IMR-90 (cell line): Measurements from ENCODE around the gene TEX13B. TPM values are rescaled to one million over a fixed set of nuclear protein-coding genes. Genes with fewer than 3 reads are reported as not detected.

Experiments
- ATAC-seq: fragments of 200-7000 bp; cut with Tn5 transposase; 2 replicates; pipeline ENCODE4 v1.9.1; 2020; ENCODE audit warnings: low read depth, mild to moderate bottlenecking, moderate library complexity
- BruUV-seq: library from RNA; stranded (reverse); fragments of 400-500 nt; replicated peaks from 2 replicates; lab custom pipeline; 2021; lab: Mats Ljungman, UMichigan
- CTCF ChIA-PET: fragments of 300-600 bp; formaldehyde crosslinking; extraction: SDS; loops from one replicate; lab custom pipeline; 2021; ENCODE audit warnings: antibody characterized with exemption; lab: Yijun Ruan, JAX
- POLR2A ChIA-PET: fragments of 300-600 bp; sonication (Branson Sonifier 250); formaldehyde crosslinking; loops from one replicate; lab custom pipeline; 2022; ENCODE audit warnings: antibody characterized with exemption; ENCODE audit not compliant: unreplicated experiment; lab: Charles Lee
- DNase-seq: peaks from one replicate; pipeline ENCODE4 v3.0.0; 2013
- H2AFZ ChIP-seq: replicated peaks from 2 replicates; pipeline ENCODE3; 2013; ENCODE audit warnings: low read length, mild to moderate bottlenecking; ENCODE audit not compliant: poor library complexity
- H2AK5ac ChIP-seq: 2 replicates; pipeline ENCODE4 v1.6.1; 2013; ENCODE audit warnings: low read depth, low read length, inconsistent platforms
- H2AK9ac ChIP-seq: replicated peaks from 2 replicates; pipeline ENCODE3; 2013; ENCODE audit warnings: mild to moderate bottlenecking, low read depth, low read length, moderate library complexity; ENCODE audit not compliant: poor library complexity
- H2BK120ac ChIP-seq: 2 replicates; pipeline ENCODE4 v1.6.1; 2013; ENCODE audit warnings: low read depth, low read length, inconsistent platforms
- H2BK15ac ChIP-seq: 3 replicates; pipeline ENCODE4 v1.6.1; 2013; ENCODE audit warnings: low read depth, low read length, inconsistent platforms
- H2BK20ac ChIP-seq: 2 replicates; pipeline ENCODE4 v1.6.1; 2013; ENCODE audit warnings: low read depth, mild to moderate bottlenecking, inconsistent platforms, low read length, moderate library complexity
- H2BK5ac ChIP-seq: 2 replicates; pipeline ENCODE4 v1.6.1; 2013; ENCODE audit warnings: mild to moderate bottlenecking, low read depth, low read length, inconsistent platforms; ENCODE audit not compliant: poor library complexity, severe bottlenecking
- H3K14ac ChIP-seq: replicated peaks from 2 replicates; pipeline ENCODE4 v1.6.1; 2013; ENCODE audit warnings: low read depth, low read length, inconsistent platforms
- H3K18ac ChIP-seq: 2 replicates; pipeline ENCODE4 v1.6.1; 2013; ENCODE audit warnings: low read depth, low read length, control low read depth
- H3K23ac ChIP-seq: 2 replicates; pipeline ENCODE4 v1.6.1; 2013; ENCODE audit warnings: low read depth, low read length, inconsistent platforms
- H3K27ac ChIP-seq: 2 replicates; pipeline ENCODE4 v1.5.1; 2013; ENCODE audit warnings: mild to moderate bottlenecking, control low read depth, low read length; ENCODE audit not compliant: insufficient read depth
- H3K27me3 ChIP-seq: 2 replicates; pipeline ENCODE4 v1.6.1; 2013; ENCODE audit warnings: low read length; ENCODE audit not compliant: control insufficient read depth, insufficient read depth
- H3K36me3 ChIP-seq: 2 replicates; pipeline ENCODE4 v1.6.1; 2013; ENCODE audit warnings: low read length, mixed read lengths; ENCODE audit not compliant: control insufficient read depth, insufficient read depth
- H3K4ac ChIP-seq: 2 replicates; pipeline ENCODE4 v1.6.1; 2013; ENCODE audit warnings: low read depth, low read length, inconsistent platforms
- H3K4me1 ChIP-seq: 2 replicates; pipeline ENCODE4 v1.6.1; 2013; ENCODE audit warnings: low read length, mixed read lengths; ENCODE audit not compliant: control insufficient read depth, insufficient read depth
- H3K4me2 ChIP-seq: 2 replicates; pipeline ENCODE4 v1.6.1; 2013; ENCODE audit warnings: low read depth, mild to moderate bottlenecking, control low read depth, low read length, moderate library complexity
- H3K4me3 ChIP-seq: 2 replicates; pipeline ENCODE4 v1.5.1; 2013; ENCODE audit warnings: low read depth, mild to moderate bottlenecking, control low read depth, low read length, moderate library complexity; ENCODE audit not compliant: insufficient read depth
- H3K56ac ChIP-seq: 2 replicates; pipeline ENCODE4 v1.6.1; 2013; ENCODE audit warnings: low read length, inconsistent platforms; ENCODE audit not compliant: insufficient read depth; ENCODE audit errors: extremely low read depth
- H3K79me1 ChIP-seq, 2 experiments: 2 replicates each; pipeline ENCODE4 v1.6.1; 2013; ENCODE audit warnings: low read length in 2 of 2, inconsistent platforms in 1 of 2, low read depth in 1 of 2
- H3K9ac ChIP-seq: 2 replicates; pipeline ENCODE4 v1.6.1; 2013; ENCODE audit warnings: low read depth, low read length, control low read depth
- H3K9me1 ChIP-seq: 2 replicates; pipeline ENCODE4 v1.6.1; 2013; ENCODE audit warnings: low read length, inconsistent platforms; ENCODE audit not compliant: insufficient read depth
- H3K9me3 ChIP-seq: 2 replicates; pipeline ENCODE4 v1.6.1; 2013; ENCODE audit warnings: low read length; ENCODE audit not compliant: control insufficient read depth, insufficient read depth
- H4K20me1 ChIP-seq: 2 replicates; pipeline ENCODE4 v1.6.1; 2013; ENCODE audit warnings: low read length, inconsistent platforms; ENCODE audit not compliant: insufficient read depth
- H4K5ac ChIP-seq: 2 replicates; pipeline ENCODE4 v1.6.1; 2013; ENCODE audit warnings: mild to moderate bottlenecking, low read depth, low read length, control low read depth
- H4K8ac ChIP-seq, 2 experiments: 2 replicates each; pipeline ENCODE4 v1.6.1; 2013; ENCODE audit warnings: low read depth in 2 of 2, low read length in 2 of 2, control low read depth in 1 of 2, inconsistent platforms in 1 of 2
- H4K91ac ChIP-seq: 2 replicates; pipeline ENCODE4 v1.6.1; 2013; ENCODE audit warnings: low read depth, low read length, inconsistent platforms; ENCODE audit not compliant: insufficient read depth
- BHLHE40 ChIP-seq: fragments of 150-350 bp; IDR thresholded peaks from 2 replicates; pipeline ENCODE4 v1.6.1; 2016; ENCODE audit warnings: mild to moderate bottlenecking, low read depth, low read length
- CEBPB ChIP-seq: IDR thresholded peaks from 2 replicates; pipeline ENCODE4 v1.6.1; 2012; ENCODE audit warnings: low read depth, low read length, improper control_type of control experiment
- CHD1 ChIP-seq: IDR thresholded peaks from 2 replicates; pipeline ENCODE4 v1.6.1; 2012; ENCODE audit warnings: low read depth, low read length, improper control_type of control experiment
- CTCF ChIP-seq: conservative IDR thresholded peaks from 2 replicates; pipeline ENCODE4 v1.5.1; 2012; ENCODE audit warnings: mild to moderate bottlenecking, low read depth, low read length, improper control_type of control experiment
- FOS ChIP-seq: fragments of 150-350 bp; IDR thresholded peaks from 2 replicates; pipeline ENCODE4 v1.6.1; 2016; ENCODE audit warnings: low read depth, low read length
- MAFK ChIP-seq: IDR thresholded peaks from 2 replicates; pipeline ENCODE4 v1.6.1; 2012; ENCODE audit warnings: low read depth, low read length, improper control_type of control experiment
- MAZ ChIP-seq: IDR thresholded peaks from 2 replicates; pipeline ENCODE4 v1.6.1; 2012; ENCODE audit warnings: low read depth, mild to moderate bottlenecking, low read length, improper control_type of control experiment, moderate library complexity, borderline replicate concordance
- MXI1 ChIP-seq: IDR thresholded peaks from 2 replicates; pipeline ENCODE4 v1.6.1; 2012; ENCODE audit warnings: low read depth, mild to moderate bottlenecking, low read length, moderate library complexity, borderline replicate concordance
- NFE2L2 ChIP-seq: fragments of 150-350 bp; IDR thresholded peaks from 2 replicates; pipeline ENCODE4 v1.6.1; 2016; ENCODE audit warnings: low read depth, mild to moderate bottlenecking, low read length
- POLR2A ChIP-seq: IDR thresholded peaks from 2 replicates; pipeline ENCODE4 v1.6.1; 2012; ENCODE audit warnings: mild to moderate bottlenecking, low read depth, low read length
- RAD21 ChIP-seq: IDR thresholded peaks from 2 replicates; pipeline ENCODE4 v1.6.1; 2012; ENCODE audit warnings: low read length, improper control_type of control experiment
- RCOR1 ChIP-seq: IDR thresholded peaks from 2 replicates; pipeline ENCODE4 v1.6.1; 2012; ENCODE audit warnings: mild to moderate bottlenecking, low read length, improper control_type of control experiment; ENCODE audit not compliant: insufficient replicate concordance
- RFX5 ChIP-seq: IDR thresholded peaks from 2 replicates; pipeline ENCODE4 v1.8.0; 2012; ENCODE audit warnings: low read depth, mild to moderate bottlenecking, low read length, moderate library complexity
- SMC3 ChIP-seq: fragments of 150-350 bp; IDR thresholded peaks from 2 replicates; pipeline ENCODE4 v1.6.1; 2016; ENCODE audit warnings: low read depth, mild to moderate bottlenecking, antibody characterized with exemption, low read length, moderate library complexity
- WGBS, 2 experiments: methylation state at CpG; one replicate each; pipeline versions ENCODE4 v1.1.5 to v1.1.7; 2013; ENCODE audit warnings: missing lambda C conversion rate in 2 of 2; ENCODE audit not compliant: insufficient read length in 1 of 2; ENCODE audit errors: extremely low coverage in 2 of 2; 5-methylcytosine and 5-hydroxymethylcytosine counted together
- dilution Hi-C: fragments of 300-500 bp; cut with HindIII; formaldehyde crosslinking; loops from one replicate; pipeline ENCODE4 v1.14.3; 2018; ENCODE audit warnings: low sequenced_read_pairs; ENCODE audit not compliant: unreplicated experiment
- in situ Hi-C: fragments of 300-500 bp; cut with MboI; formaldehyde crosslinking; loops from 3 replicates; pipeline ENCODE4 v1.14.3; 2019; ENCODE audit warnings: low sequenced_read_pairs, inconsistent platforms, mixed read lengths
- intact Hi-C: fragments of 100-400 bp; cut with micrococcal nuclease; formaldehyde crosslinking; loops from 2 replicates; pipeline ENCODE4 v1.10.0; 2022
- polyA plus RNA-seq, 3 experiments: library from polyadenylated mRNA; depleted of rRNA; stranded (reverse); fragments of >200 nt; gene quantifications; 2 replicates each; pipeline ENCODE4 v1.2.3, GENCODE V29; 2012; ENCODE audit warnings: low replicate concordance in 1 of 3
- total RNA-seq: library from RNA; depleted of rRNA; stranded (reverse); fragments of >200 nt; gene quantifications from 2 replicates; pipeline ENCODE4 v1.2.3, GENCODE V29; 2012
- TF ChIP-seq, protein P1 (sequence below): fragments of 150-350 bp; IDR thresholded peaks from 2 replicates; pipeline ENCODE4 v1.6.1; 2016; ENCODE audit warnings: low read depth, mild to moderate bottlenecking, low read length, moderate library complexity, borderline replicate concordance
- TF ChIP-seq, protein P2 (sequence below): fragments of 150-350 bp; IDR thresholded peaks from 2 replicates; pipeline ENCODE4 v1.6.1; 2017; ENCODE audit warnings: mild to moderate bottlenecking, antibody characterized with exemption, low read length, low read depth

The TEX13B gene
- total and polyA plus RNA-seq, 2 of the 4 experiments (the other 2 are of a cell fraction): not detected

GRCh38 chrX:107934262-107934661 lies 47.9 kb downstream of the TEX13B start:
- no CpG with 5 or more reads among the region's 1 CpG for WGBS, 2 experiments
- H4K8ac ChIP-seq: no peak overlapping the region
- H3K4me2 ChIP-seq: no peak overlapping the region
- no peak overlapping the region for H3K4me3 ChIP-seq
- no peak overlapping the region for H4K5ac ChIP-seq
- H2BK120ac ChIP-seq: no peak overlapping the region
- H3K9me1 ChIP-seq: no peaks in the 10 kb centered on the region
- no peaks in the 10 kb centered on the region for H3K36me3 ChIP-seq
- POLR2A ChIA-PET: no interaction called here
- no peak overlapping the region for H2BK5ac ChIP-seq
- CTCF ChIA-PET: no interaction called here
- H3K9me3 ChIP-seq: no peaks in the 10 kb centered on the region
- no peak overlapping the region for H4K91ac ChIP-seq
- H2BK20ac ChIP-seq: no peak overlapping the region
- in situ Hi-C loops: no loop called here
- no peak overlapping the region for H3K23ac ChIP-seq
- no peak overlapping the region for H3K4ac ChIP-seq
- no peak overlapping the region for H2AK5ac ChIP-seq
- TF ChIP-seq MAFK: no peak
- no peak for TF ChIP-seq BHLHE40
- TF ChIP-seq SMC3: no peak
- no peak for TF ChIP-seq CHD1
- TF ChIP-seq CTCF: no peak
- TF ChIP-seq CEBPB: no peak
- no peak for TF ChIP-seq NFE2L2
- TF ChIP-seq RAD21: no peak
- TF ChIP-seq, protein P1, sequence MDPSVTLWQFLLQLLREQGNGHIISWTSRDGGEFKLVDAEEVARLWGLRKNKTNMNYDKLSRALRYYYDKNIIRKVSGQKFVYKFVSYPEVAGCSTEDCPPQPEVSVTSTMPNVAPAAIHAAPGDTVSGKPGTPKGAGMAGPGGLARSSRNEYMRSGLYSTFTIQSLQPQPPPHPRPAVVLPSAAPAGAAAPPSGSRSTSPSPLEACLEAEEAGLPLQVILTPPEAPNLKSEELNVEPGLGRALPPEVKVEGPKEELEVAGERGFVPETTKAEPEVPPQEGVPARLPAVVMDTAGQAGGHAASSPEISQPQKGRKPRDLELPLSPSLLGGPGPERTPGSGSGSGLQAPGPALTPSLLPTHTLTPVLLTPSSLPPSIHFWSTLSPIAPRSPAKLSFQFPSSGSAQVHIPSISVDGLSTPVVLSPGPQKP: no peak
- no peak for TF ChIP-seq POLR2A
- TF ChIP-seq, protein P2, sequence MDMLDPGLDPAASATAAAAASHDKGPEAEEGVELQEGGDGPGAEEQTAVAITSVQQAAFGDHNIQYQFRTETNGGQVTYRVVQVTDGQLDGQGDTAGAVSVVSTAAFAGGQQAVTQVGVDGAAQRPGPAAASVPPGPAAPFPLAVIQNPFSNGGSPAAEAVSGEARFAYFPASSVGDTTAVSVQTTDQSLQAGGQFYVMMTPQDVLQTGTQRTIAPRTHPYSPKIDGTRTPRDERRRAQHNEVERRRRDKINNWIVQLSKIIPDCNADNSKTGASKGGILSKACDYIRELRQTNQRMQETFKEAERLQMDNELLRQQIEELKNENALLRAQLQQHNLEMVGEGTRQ: no peak
- no peak for TF ChIP-seq MXI1
- TF ChIP-seq RCOR1: no peak
- no peak for TF ChIP-seq FOS
- no peak for TF ChIP-seq RFX5
- no peak for TF ChIP-seq MAZ
- H4K20me1 ChIP-seq: no peaks in the 10 kb centered on the region
- DNase-seq (no peak), ATAC-seq (no peak)
- dilution Hi-C loops: no loop called here
- no TSS peak for BruUV-seq
- no peak overlapping the region for H3K14ac ChIP-seq
- no peak overlapping the region for H2AK9ac ChIP-seq
- no peak overlapping the region for H2AFZ ChIP-seq
- no peak overlapping the region for H3K18ac ChIP-seq
- intact Hi-C loops: no loop called here
- H2BK15ac ChIP-seq: no peak overlapping the region
- H3K27ac ChIP-seq: no peak overlapping the region
- H3K56ac ChIP-seq: no peak overlapping the region
- no peak overlapping the region for H3K9ac ChIP-seq
- no peaks in the 10 kb centered on the region for H3K4me1 ChIP-seq
- H3K27me3 ChIP-seq: no peaks in the 10 kb centered on the region; the same call in 1 of the 2 replicates
- H3K79me1 ChIP-seq: no peaks in the 10 kb centered on the region
